Astrocyte of the spinal cord (primary cell): ENCODE data around the gene MYADML2.

Experiments used
- DNase-seq: peaks from one replicate; pipeline ENCODE4 v3.0.0; 2011; ENCODE audit warnings: low read depth, low spot score
- H3K4me3 ChIP-seq: 2 replicates; pipeline ENCODE4 v1.5.1; 2011; ENCODE audit warnings: low read depth, mild to moderate bottlenecking, low read length, moderate library complexity
- CTCF ChIP-seq: IDR thresholded peaks from 2 replicates; pipeline ENCODE4 v1.5.1; 2012; ENCODE audit warnings: low read depth, mild to moderate bottlenecking, low read length, inconsistent platforms
- in situ Hi-C: cut with HindIII; loops from 2 replicates; pipeline ENCODE4 v1.10.0; 2017; ENCODE audit warnings: low sequenced_read_pairs

The MYADML2 gene

GRCh38 chr17:81947189-81947588 lies at the start of gene MYADML2:
Gene MYADML2 (minus strand): TSS chr17:81947233. CDS start chr17:81941741, 5,492 bp downstream.
- in situ Hi-C loops = no loop called here
- no peak for TF ChIP-seq CTCF
- no peak for DNase-seq
- H3K4me3 ChIP-seq = no peak within 1 kb of the TSS

- in situ Hi-C loops = no loop called here
- H3K4me3 ChIP-seq = no peak overlapping the region
- no peak for TF ChIP-seq CTCF
- DNase-seq = no peak
These were observed 49.3 kb upstream of the MYADML2 start for GRCh38 chr17:81996232-81996756.

GRCh38 chr17:81995463-81996231 lies 48.6 kb upstream of the MYADML2 start:
- no peak overlapping the region for H3K4me3 ChIP-seq
- DNase-seq = no peak
- in situ Hi-C loops = no loop called here
- no peak for TF ChIP-seq CTCF

- H3K4me3 ChIP-seq = no peak overlapping the region
- in situ Hi-C loops = no loop called here
- no peak for TF ChIP-seq CTCF
- DNase-seq = peak; percentile 20
These were observed 47.8 kb upstream of the MYADML2 start for GRCh38 chr17:81994593-81995462.

- in situ Hi-C loops = no loop called here
- no peak overlapping the region for H3K4me3 ChIP-seq
- DNase-seq = no peak
- TF ChIP-seq CTCF = no peak
These were observed 46.9 kb upstream of the MYADML2 start for GRCh38 chr17:81993729-81994592.
